Caco-2 (cell line): ENCODE data around the gene PMAIP1. TPM values are rescaled to one million over a fixed set of nuclear protein-coding genes. Genes with fewer than 3 reads are reported as not detected.

Source experiments
- BruUV-seq: library from RNA; stranded (reverse); fragments of 400-500 nt; replicated peaks from 2 replicates; lab custom pipeline; 2021; lab: Mats Ljungman, UMichigan
- CTCF ChIA-PET: fragments of 300-600 bp; sonication (Branson Sonifier 250); formaldehyde crosslinking; loops from one replicate; lab custom pipeline; 2022; ENCODE audit warnings: antibody characterized with exemption; lab: Charles Lee
- POLR2A ChIA-PET: fragments of 300-600 bp; sonication (Branson Sonifier 250); formaldehyde crosslinking; loops from one replicate; lab custom pipeline; 2022; ENCODE audit warnings: antibody characterized with exemption; lab: Charles Lee
- DNase-seq, 2 experiments: peaks; one replicate each; pipeline versions ENCODE4 v3.0.0 to v3.0.0-alpha.2; 2020 to 2022
- H3K27me3 ChIP-seq: replicated peaks from 2 replicates; pipeline ENCODE4 v1.6.0; 2011; ENCODE audit warnings: low read length; ENCODE audit not compliant: control insufficient read depth, insufficient read depth
- H3K36me3 ChIP-seq: 2 replicates; pipeline ENCODE4 v1.5.1; 2011; ENCODE audit warnings: low read length; ENCODE audit not compliant: control insufficient read depth, insufficient read depth
- H3K4me1 ChIP-seq: fragments of 250-450 bp; sonication (Bioruptor Pico); 2 replicates; pipeline ENCODE4 v1.5.1; 2020; ENCODE audit warnings: mild to moderate bottlenecking
- H3K4me3 ChIP-seq: 2 replicates; pipeline ENCODE4 v1.5.1; 2011; ENCODE audit warnings: low read depth, mild to moderate bottlenecking, control low read depth, low read length
- H3K9me3 ChIP-seq: fragments of 250-450 bp; sonication (Bioruptor Pico); 2 replicates; pipeline ENCODE4 v1.5.1; 2020; ENCODE audit warnings: mild to moderate bottlenecking, moderate library complexity
- H3K27ac Mint-ChIP-seq: one replicate; pipeline ENCODE4 v1.8.0; 2022; ENCODE audit warnings: mixed read lengths; ENCODE audit not compliant: unreplicated experiment
- H3K27me3 Mint-ChIP-seq: one replicate; pipeline ENCODE4 v1.8.0; 2022; ENCODE audit warnings: mixed read lengths; ENCODE audit not compliant: insufficient read depth, unreplicated experiment
- H3K36me3 Mint-ChIP-seq: one replicate; pipeline ENCODE4 v1.8.0; 2022; ENCODE audit warnings: mild to moderate bottlenecking, mixed read lengths; ENCODE audit not compliant: insufficient read depth, unreplicated experiment
- H3K4me1 Mint-ChIP-seq: one replicate; pipeline ENCODE4 v1.8.0; 2022; ENCODE audit warnings: low read depth, mixed read lengths; ENCODE audit not compliant: unreplicated experiment
- H3K4me3 Mint-ChIP-seq: one replicate; pipeline ENCODE4 v1.8.0; 2022; ENCODE audit warnings: mild to moderate bottlenecking, moderate library complexity, mixed read lengths; ENCODE audit not compliant: unreplicated experiment
- H3K9me3 Mint-ChIP-seq: one replicate; pipeline ENCODE4 v1.8.0; 2022; ENCODE audit warnings: mixed read lengths; ENCODE audit not compliant: unreplicated experiment
- intact Hi-C: fragments of 100-400 bp; cut with micrococcal nuclease; formaldehyde crosslinking; loops from one replicate; pipeline ENCODE4 v1.10.0; 2022; ENCODE audit not compliant: unreplicated experiment
- total RNA-seq: library from RNA; stranded (reverse); gene quantifications from 2 replicates; pipeline ENCODE4 v1.2.3, GENCODE V29; 2022
- TF ChIP-seq, protein P1 (sequence below), 2 experiments: fragments of 200-600 bp in 1 of 2; IDR thresholded peaks; 1 replicate in 1 of 2; 2 replicates in 1 of 2; pipeline versions ENCODE4 v1.5.1 to v1.8.0; 2011 to 2022; ENCODE audit warnings: antibody characterized with exemption in 1 of 2, control low read depth in 1 of 2, inconsistent platforms in 1 of 2, low read depth in 1 of 2, low read length in 1 of 2, mild to moderate bottlenecking in 1 of 2, moderate library complexity in 1 of 2; ENCODE audit not compliant: insufficient read depth in 1 of 2, severe bottlenecking in 1 of 2, unreplicated experiment in 1 of 2

PMAIP1 gene
- total RNA-seq, 1 experiment from 2014 or later: 2.3 TPM

DNA sequence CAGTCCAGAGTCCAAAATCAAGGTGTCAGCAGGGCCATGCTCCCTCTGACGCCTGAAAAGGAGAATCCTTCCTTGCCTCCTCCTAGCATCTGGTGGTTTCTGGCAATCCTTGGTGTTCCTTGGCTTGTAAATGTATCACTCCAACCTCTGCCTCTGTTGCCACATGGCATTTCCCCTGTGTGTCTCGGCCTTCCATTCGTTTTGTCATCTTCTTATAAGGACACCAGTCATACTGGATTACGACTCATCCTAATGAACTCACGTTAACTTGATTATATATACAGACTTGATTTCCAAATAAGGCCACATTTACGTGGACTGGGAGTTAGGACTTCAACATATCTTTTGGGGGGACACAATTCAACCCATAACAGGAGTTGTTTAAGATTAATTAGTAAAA lies 15.8 kb downstream of the PMAIP1 start:
- Histone ChIP-seq H3K36me3 (no peaks in the 10 kb centered on the region), H3K4me1 (no peaks in the 10 kb centered on the region), H3K9me3 (no peaks in the 10 kb centered on the region), H3K4me3 (no peak overlapping the region), H3K27me3 (no peaks in the 10 kb centered on the region)
- Mint-ChIP-seq H3K4me3 (no peak overlapping the region), H3K4me1 (no peaks in the 10 kb centered on the region), H3K27ac (no peak overlapping the region), H3K9me3 (no peaks in the 10 kb centered on the region), H3K27me3 (no peaks in the 10 kb centered on the region), H3K36me3 (no peaks in the 10 kb centered on the region)
- intact Hi-C loops: no loop called here
- TF ChIP-seq, protein P1, sequence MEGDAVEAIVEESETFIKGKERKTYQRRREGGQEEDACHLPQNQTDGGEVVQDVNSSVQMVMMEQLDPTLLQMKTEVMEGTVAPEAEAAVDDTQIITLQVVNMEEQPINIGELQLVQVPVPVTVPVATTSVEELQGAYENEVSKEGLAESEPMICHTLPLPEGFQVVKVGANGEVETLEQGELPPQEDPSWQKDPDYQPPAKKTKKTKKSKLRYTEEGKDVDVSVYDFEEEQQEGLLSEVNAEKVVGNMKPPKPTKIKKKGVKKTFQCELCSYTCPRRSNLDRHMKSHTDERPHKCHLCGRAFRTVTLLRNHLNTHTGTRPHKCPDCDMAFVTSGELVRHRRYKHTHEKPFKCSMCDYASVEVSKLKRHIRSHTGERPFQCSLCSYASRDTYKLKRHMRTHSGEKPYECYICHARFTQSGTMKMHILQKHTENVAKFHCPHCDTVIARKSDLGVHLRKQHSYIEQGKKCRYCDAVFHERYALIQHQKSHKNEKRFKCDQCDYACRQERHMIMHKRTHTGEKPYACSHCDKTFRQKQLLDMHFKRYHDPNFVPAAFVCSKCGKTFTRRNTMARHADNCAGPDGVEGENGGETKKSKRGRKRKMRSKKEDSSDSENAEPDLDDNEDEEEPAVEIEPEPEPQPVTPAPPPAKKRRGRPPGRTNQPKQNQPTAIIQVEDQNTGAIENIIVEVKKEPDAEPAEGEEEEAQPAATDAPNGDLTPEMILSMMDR (IDR thresholded peaks at IDR 0.05; ENCODE audit: insufficient read depth in 1 of 2, low read depth in 1 of 2, low read length in 1 of 2, severe bottlenecking in 1 of 2, unreplicated experiment in 1 of 2): no peak
- DNase-seq: no peak
- no TSS peak for BruUV-seq
- ChIA-PET POLR2A (no interaction called here), CTCF (no interaction called here)

DNA sequence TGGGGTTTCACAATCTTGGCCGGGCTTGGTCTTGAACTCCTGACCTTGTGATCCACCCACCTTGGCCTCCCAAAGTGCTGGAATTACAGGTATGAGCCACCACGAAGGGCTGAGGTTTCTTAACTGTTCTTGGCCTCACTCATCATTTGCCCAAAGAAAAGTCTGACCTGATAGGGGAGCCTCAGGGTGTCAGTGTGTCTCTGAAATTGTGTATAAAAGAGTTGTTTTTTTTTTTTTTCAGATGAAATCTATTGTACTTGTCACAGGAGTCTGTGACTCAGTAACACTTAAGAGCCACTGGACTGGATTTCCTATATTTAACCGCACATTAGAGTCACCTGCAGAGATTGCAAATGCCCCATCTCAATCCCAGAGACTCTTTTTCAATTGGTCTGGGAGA lies 16.9 kb downstream of the PMAIP1 start:
- Histone ChIP-seq H3K4me3 (no peak overlapping the region), H3K4me1 (no peaks in the 10 kb centered on the region), H3K27me3 (no peaks in the 10 kb centered on the region), H3K36me3 (no peaks in the 10 kb centered on the region), H3K9me3 (no peaks in the 10 kb centered on the region)
- Mint-ChIP-seq H3K9me3 (no peaks in the 10 kb centered on the region), H3K36me3 (no peaks in the 10 kb centered on the region), H3K27me3 (no peaks in the 10 kb centered on the region), H3K4me1 (no peaks in the 10 kb centered on the region), H3K4me3 (no peak overlapping the region), H3K27ac (no peak overlapping the region)
- ChIA-PET POLR2A (no interaction called here), CTCF (no interaction called here)
- BruUV-seq: no TSS peak
- TF ChIP-seq, protein P1 (IDR thresholded peaks at IDR 0.05; ENCODE audit: insufficient read depth in 1 of 2, low read depth in 1 of 2, low read length in 1 of 2, severe bottlenecking in 1 of 2, unreplicated experiment in 1 of 2): no peak
- DNase-seq: no peak
- intact Hi-C loops: no loop called here

GRCh38 chr18:59917422-59917821 lies 17.6 kb downstream of the PMAIP1 start:
- Histone ChIP-seq H3K9me3 (no peaks in the 10 kb centered on the region), H3K4me3 (no peak overlapping the region), H3K4me1 (no peaks in the 10 kb centered on the region), H3K27me3 (no peaks in the 10 kb centered on the region), H3K36me3 (no peaks in the 10 kb centered on the region)
- Mint-ChIP-seq H3K36me3 (no peaks in the 10 kb centered on the region), H3K27ac (no peak overlapping the region), H3K4me1 (no peaks in the 10 kb centered on the region), H3K4me3 (no peak overlapping the region), H3K9me3 (no peaks in the 10 kb centered on the region), H3K27me3 (no peaks in the 10 kb centered on the region)
- no TSS peak for BruUV-seq
- TF ChIP-seq, protein P1 (IDR thresholded peaks at IDR 0.05; ENCODE audit: insufficient read depth in 1 of 2, low read depth in 1 of 2, low read length in 1 of 2, severe bottlenecking in 1 of 2, unreplicated experiment in 1 of 2): no peak
- intact Hi-C loops: no loop called here
- CTCF ChIA-PET: no interaction called here
- POLR2A ChIA-PET: no interaction called here
- DNase-seq: no peak
